SK-N-SH treated with all-trans-retinoic acid at 6 μM for 48 hours (cell line): Measurements from ENCODE around the gene MEIKIN.

Experiments
- ATAC-seq: fragments of 200-7000 bp; cut with Tn5 transposase; 3 replicates; pipeline ENCODE4 v1.9.1; 2020; ENCODE audit warnings: mild to moderate bottlenecking, moderate library complexity
- ARNTL ChIP-seq: fragments of 450-650 bp; formaldehyde crosslinking; IDR thresholded peaks from 2 replicates; pipeline ENCODE4 v1.5.0; 2020; ENCODE audit warnings: low read depth, mild to moderate bottlenecking, moderate library complexity, borderline replicate concordance
- BACH2 ChIP-seq: fragments of 250-450 bp; sonication (Bioruptor Pico); IDR thresholded peaks from 2 replicates; pipeline ENCODE4 v1.9.0; 2021; ENCODE audit warnings: mild to moderate bottlenecking, borderline replicate concordance
- CREB5 ChIP-seq: fragments of 250-450 bp; sonication (Bioruptor Pico); IDR thresholded peaks from 2 replicates; pipeline ENCODE4 v1.5.1; 2020; ENCODE audit warnings: low read depth, mild to moderate bottlenecking, moderate library complexity
- CSDC2 ChIP-seq: fragments of 250-450 bp; sonication (Bioruptor Pico); IDR thresholded peaks from 2 replicates; pipeline ENCODE4 v1.5.0; 2020; ENCODE audit warnings: mild to moderate bottlenecking, moderate library complexity
- CSRNP3 ChIP-seq: fragments of 250-450 bp; sonication (Bioruptor Pico); IDR thresholded peaks from 2 replicates; pipeline ENCODE4 v1.5.1; 2021; ENCODE audit warnings: mild to moderate bottlenecking, moderate library complexity
- ESRRG ChIP-seq: fragments of 250-450 bp; sonication (Bioruptor Pico); IDR thresholded peaks from 2 replicates; pipeline ENCODE4 v1.6.1; 2021; ENCODE audit warnings: mild to moderate bottlenecking
- GLIS3 ChIP-seq: fragments of 250-450 bp; sonication (Bioruptor Pico); IDR thresholded peaks from 2 replicates; pipeline ENCODE4 v1.5.0; 2020; ENCODE audit warnings: mild to moderate bottlenecking, moderate library complexity
- ISL1 ChIP-seq: fragments of 250-450 bp; sonication (Bioruptor Pico); IDR thresholded peaks from 2 replicates; pipeline ENCODE4 v2.1.2; 2022; ENCODE audit warnings: mild to moderate bottlenecking, moderate library complexity
- OSR1 ChIP-seq: fragments of 250-450 bp; sonication (Bioruptor Pico); IDR thresholded peaks from 2 replicates; pipeline ENCODE4 v1.8.0; 2022; ENCODE audit warnings: moderate library complexity, mild to moderate bottlenecking, inconsistent platforms
- PATZ1 ChIP-seq: fragments of 250-450 bp; sonication (Bioruptor Pico); IDR thresholded peaks from 2 replicates; pipeline ENCODE4 v1.8.0; 2020; ENCODE audit warnings: mild to moderate bottlenecking, moderate library complexity, borderline replicate concordance
- PPARA ChIP-seq: fragments of 250-450 bp; sonication (Bioruptor Pico); IDR thresholded peaks from 2 replicates; pipeline ENCODE4 v1.5.0; 2020; ENCODE audit warnings: mild to moderate bottlenecking, borderline replicate concordance
- RARB ChIP-seq: fragments of 250-450 bp; sonication (Bioruptor Pico); IDR thresholded peaks from 2 replicates; pipeline ENCODE4 v1.8.0; 2021; ENCODE audit warnings: mild to moderate bottlenecking, moderate library complexity
- SNAI2 ChIP-seq: fragments of 250-450 bp; sonication (Bioruptor Pico); IDR thresholded peaks from 2 replicates; pipeline ENCODE4 v1.5.0; 2020; ENCODE audit warnings: mild to moderate bottlenecking, moderate library complexity
- TOX ChIP-seq: fragments of 250-450 bp; sonication (Bioruptor Pico); IDR thresholded peaks from 2 replicates; pipeline ENCODE4 v1.8.0; 2021; ENCODE audit warnings: mild to moderate bottlenecking, moderate library complexity, borderline replicate concordance
- ZC3H10 ChIP-seq: fragments of 250-450 bp; sonication (Bioruptor Pico); IDR thresholded peaks from 2 replicates; pipeline ENCODE4 v1.5.1; 2021; ENCODE audit warnings: mild to moderate bottlenecking, moderate library complexity
- ZFP3 ChIP-seq: fragments of 250-450 bp; sonication (Bioruptor Pico); IDR thresholded peaks from 2 replicates; pipeline ENCODE4 v1.5.0; 2020; ENCODE audit warnings: mild to moderate bottlenecking, moderate library complexity
- ZFP30 ChIP-seq: fragments of 450-650 bp; formaldehyde crosslinking; IDR thresholded peaks from 2 replicates; pipeline ENCODE4 v1.5.0; 2022; ENCODE audit warnings: mild to moderate bottlenecking, moderate library complexity
- ZNF70 ChIP-seq: fragments of 450-650 bp; formaldehyde crosslinking; IDR thresholded peaks from 2 replicates; pipeline ENCODE4 v1.5.0; 2020; ENCODE audit warnings: mild to moderate bottlenecking, moderate library complexity
- TF ChIP-seq, protein P1 (sequence below): fragments of 250-450 bp; sonication (Bioruptor Pico); IDR thresholded peaks from 2 replicates; pipeline ENCODE4 v1.8.0; 2021; ENCODE audit warnings: low read depth, mild to moderate bottlenecking, moderate library complexity, borderline replicate concordance

The MEIKIN gene

GRCh38 chr5:131795228-131795627 lies 150.2 kb downstream of the MEIKIN start (continued):
- TF ChIP-seq PATZ1 (CRISPR knock-in tag) (no peak), ZNF70 (CRISPR knock-in tag) (no peak), ZC3H10 (CRISPR knock-in tag) (no peak), TOX (no peak), RARB (CRISPR knock-in tag) (no peak)
- TF ChIP-seq, protein P1, sequence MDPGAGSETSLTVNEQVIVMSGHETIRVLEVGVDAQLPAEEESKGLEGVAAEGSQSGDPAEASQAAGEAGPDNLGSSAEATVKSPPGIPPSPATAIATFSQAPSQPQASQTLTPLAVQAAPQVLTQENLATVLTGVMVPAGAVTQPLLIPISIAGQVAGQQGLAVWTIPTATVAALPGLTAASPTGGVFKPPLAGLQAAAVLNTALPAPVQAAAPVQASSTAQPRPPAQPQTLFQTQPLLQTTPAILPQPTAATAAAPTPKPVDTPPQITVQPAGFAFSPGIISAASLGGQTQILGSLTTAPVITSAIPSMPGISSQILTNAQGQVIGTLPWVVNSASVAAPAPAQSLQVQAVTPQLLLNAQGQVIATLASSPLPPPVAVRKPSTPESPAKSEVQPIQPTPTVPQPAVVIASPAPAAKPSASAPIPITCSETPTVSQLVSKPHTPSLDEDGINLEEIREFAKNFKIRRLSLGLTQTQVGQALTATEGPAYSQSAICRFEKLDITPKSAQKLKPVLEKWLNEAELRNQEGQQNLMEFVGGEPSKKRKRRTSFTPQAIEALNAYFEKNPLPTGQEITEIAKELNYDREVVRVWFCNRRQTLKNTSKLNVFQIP (CRISPR knock-in tag): no peak
- TF ChIP-seq, all 23 proteins: peak for 0

DNA sequence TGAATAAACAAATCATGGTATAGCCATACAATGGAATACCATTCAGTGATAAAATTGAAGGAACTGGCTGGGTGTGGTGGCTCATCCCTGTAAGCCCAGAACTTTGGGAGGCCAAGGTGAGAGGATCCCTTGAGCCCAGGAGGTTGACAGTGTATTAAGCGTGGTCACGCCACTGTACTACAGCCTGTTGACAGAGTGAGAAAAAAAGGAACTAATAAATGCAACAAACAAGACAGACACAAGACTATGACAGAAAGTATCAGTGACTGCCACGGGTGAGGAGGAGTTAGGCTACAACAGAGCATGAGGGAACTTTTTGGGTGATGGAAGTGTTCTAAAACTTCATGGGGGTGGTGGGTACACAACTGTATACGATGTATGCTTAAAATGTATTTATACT lies 150.9 kb downstream of the MEIKIN start:
- no peak for ATAC-seq
- no peak for TF ChIP-seq ZFP3 (CRISPR knock-in tag)
- no peak for TF ChIP-seq ISL1 (CRISPR knock-in tag)
- TF ChIP-seq, protein P1 (CRISPR knock-in tag): no peak
- TF ChIP-seq TOX: no peak
- no peak for TF ChIP-seq ZFP30
- no peak for TF ChIP-seq ESRRG (CRISPR knock-in tag)
- no peak for TF ChIP-seq BACH2 (CRISPR knock-in tag)
- TF ChIP-seq RARB (CRISPR knock-in tag): no peak
- TF ChIP-seq ARNTL (CRISPR knock-in tag): no peak
- TF ChIP-seq OSR1: no peak
- no peak for TF ChIP-seq CSDC2 (CRISPR knock-in tag)
- TF ChIP-seq PATZ1 (CRISPR knock-in tag): no peak
- no peak for TF ChIP-seq PPARA (CRISPR knock-in tag)
- no peak for TF ChIP-seq SNAI2 (CRISPR knock-in tag)
- TF ChIP-seq GLIS3 (CRISPR knock-in tag): no peak
- TF ChIP-seq, all 23 proteins: peak for 0

DNA sequence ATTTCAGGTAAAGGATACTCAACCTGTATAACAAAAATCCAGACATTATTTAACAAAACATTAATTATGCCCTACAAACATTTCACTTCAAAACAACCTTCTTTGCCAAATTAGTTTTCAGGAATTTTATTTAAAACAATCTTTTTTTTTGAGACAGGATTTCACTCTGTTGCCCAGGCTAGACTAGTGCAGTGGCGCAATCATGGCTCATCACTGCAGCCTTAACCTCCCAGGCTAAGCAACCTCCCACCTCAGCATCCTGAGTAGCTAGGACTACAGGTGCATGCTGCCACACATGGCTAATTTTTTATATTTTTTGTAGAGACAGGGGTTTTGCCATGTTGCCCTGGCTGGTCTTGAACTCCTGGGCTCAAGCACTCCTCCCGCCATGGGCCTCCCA lies 152.6 kb downstream of the MEIKIN start:
- no peak for ATAC-seq
- TF ChIP-seq ZFP3 (CRISPR knock-in tag) (no peak), GLIS3 (CRISPR knock-in tag) (no peak), ESRRG (CRISPR knock-in tag) (no peak), ZC3H10 (CRISPR knock-in tag) (no peak), SNAI2 (CRISPR knock-in tag) (no peak), PATZ1 (CRISPR knock-in tag) (no peak), TOX (no peak)

DNA sequence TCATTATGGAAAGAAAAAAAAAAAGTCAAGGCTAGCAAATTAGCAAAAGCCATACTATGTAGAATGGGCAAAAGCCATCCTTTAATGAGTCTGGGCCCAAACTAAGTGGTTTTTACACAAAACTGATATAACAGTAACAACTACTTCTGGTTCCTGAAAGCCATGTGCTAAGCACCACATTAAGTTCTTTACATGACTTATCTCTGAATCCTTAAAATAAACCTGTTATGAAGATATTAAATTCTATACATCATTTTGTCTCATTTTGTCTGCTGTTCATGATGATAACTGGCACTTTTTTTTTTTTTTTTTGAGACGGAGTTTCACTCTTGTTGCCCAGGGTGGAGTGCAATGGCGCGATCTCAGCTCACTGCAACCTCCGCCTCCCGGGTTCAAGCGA lies 153.6 kb downstream of the MEIKIN start:
- ATAC-seq: no peak

More for the DNA sequence above, 153.6 kb downstream of the MEIKIN start:
- TF ChIP-seq CSDC2 (CRISPR knock-in tag): no peak
- no peak for TF ChIP-seq ZC3H10 (CRISPR knock-in tag)
- no peak for TF ChIP-seq TOX
- no peak for TF ChIP-seq PPARA (CRISPR knock-in tag)
- no peak for TF ChIP-seq CREB5 (CRISPR knock-in tag)
- TF ChIP-seq CSRNP3: no peak
